DND-41 (cell line): ENCODE results near the gene SFSWAP.

ENCODE experiments used
- ATAC-seq: fragments of 200-7000 bp; cut with Tn5 transposase; 3 replicates; pipeline ENCODE4 v1.9.1; 2021; ENCODE audit warnings: low read depth; ENCODE audit not compliant: insufficient read depth
- DNase-seq: peaks from one replicate; pipeline ENCODE4 v3.0.0-alpha.2; 2020
- H2AFZ ChIP-seq: 2 replicates; pipeline ENCODE4 v1.6.0; 2012; ENCODE audit warnings: low read depth, low read length
- H3K27ac ChIP-seq: 2 replicates; pipeline ENCODE4 v1.5.1; 2012; ENCODE audit warnings: low read length, inconsistent platforms
- H3K27me3 ChIP-seq: fragments of 200-600 bp; sonication (generic); 2 replicates; pipeline ENCODE4 v1.6.0; 2012; ENCODE audit warnings: low read length, mild to moderate bottlenecking, inconsistent platforms; ENCODE audit not compliant: insufficient read depth, poor library complexity
- H3K36me3 ChIP-seq: 2 replicates; pipeline ENCODE4 v1.5.1; 2012; ENCODE audit warnings: low read length, inconsistent platforms; ENCODE audit not compliant: insufficient read depth
- H3K4me1 ChIP-seq: 2 replicates; pipeline ENCODE4 v1.5.1; 2012; ENCODE audit warnings: mild to moderate bottlenecking, low read length; ENCODE audit not compliant: insufficient read depth
- H3K4me2 ChIP-seq: 2 replicates; pipeline ENCODE4 v1.6.0; 2012; ENCODE audit warnings: mild to moderate bottlenecking, moderate library complexity, low read length, inconsistent platforms; ENCODE audit not compliant: insufficient read depth
- H3K4me3 ChIP-seq, 2 experiments: fragments of 200-600 bp in 1 of 2; shearing (Covaris generic) in 1 of 2; 2 replicates each; pipeline ENCODE4 v1.5.1; 2012 to 2016; ENCODE audit warnings: inconsistent platforms in 2 of 2, low read length in 2 of 2, mild to moderate bottlenecking in 2 of 2, low read depth in 1 of 2, moderate library complexity in 1 of 2
- H3K79me2 ChIP-seq: 2 replicates; pipeline ENCODE4 v1.6.0; 2012; ENCODE audit warnings: low read length, inconsistent platforms; ENCODE audit not compliant: insufficient read depth
- H3K9ac ChIP-seq: 2 replicates; pipeline ENCODE4 v1.6.0; 2012; ENCODE audit warnings: low read depth, mild to moderate bottlenecking, inconsistent platforms, low read length, moderate library complexity
- H3K9me3 ChIP-seq: 2 replicates; pipeline ENCODE4 v1.5.1; 2012; ENCODE audit warnings: low read length, moderate library complexity, mild to moderate bottlenecking, inconsistent platforms; ENCODE audit not compliant: insufficient read depth, severe bottlenecking
- H4K20me1 ChIP-seq: 2 replicates; pipeline ENCODE4 v1.6.0; 2012; ENCODE audit warnings: low read length; ENCODE audit not compliant: insufficient read depth
- EZH2 ChIP-seq: IDR thresholded peaks from 3 replicates; pipeline ENCODE4 v1.6.1; 2012; ENCODE audit warnings: borderline replicate concordance, low read depth, mild to moderate bottlenecking, moderate library complexity, low read length, inconsistent platforms; ENCODE audit not compliant: severe bottlenecking
- TF ChIP-seq, protein P1 (sequence below): IDR thresholded peaks from 2 replicates; pipeline ENCODE4 v1.5.1; 2012; ENCODE audit warnings: borderline replicate concordance, low read length, moderate library complexity, mild to moderate bottlenecking; ENCODE audit not compliant: poor library complexity, severe bottlenecking; ENCODE audit errors: extremely low read depth

SFSWAP gene

DNA sequence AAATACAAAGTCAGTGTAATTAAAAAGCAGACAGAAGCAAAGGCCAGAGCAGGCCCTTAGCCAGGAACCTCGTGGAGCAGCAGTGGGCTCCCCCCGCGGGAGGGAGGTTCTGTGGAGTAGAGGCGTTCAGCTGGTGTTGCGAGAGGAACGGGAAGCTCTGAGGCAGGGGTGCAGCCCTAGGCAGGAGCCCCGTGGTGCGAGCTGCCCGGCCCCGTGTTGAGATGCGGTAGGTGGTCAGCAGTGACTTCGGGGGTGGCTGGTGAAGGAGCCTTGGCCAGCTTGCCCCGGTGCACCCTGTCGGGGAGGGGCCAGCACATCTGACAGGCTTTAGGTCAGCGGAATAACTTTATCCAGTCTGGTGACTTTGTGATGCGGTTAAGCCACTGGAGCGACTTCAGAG is 46.2 kb downstream of the SFSWAP start:
- Histone ChIP-seq H2AFZ (no peak overlapping the region), H3K36me3 (peaks cover 85% of the 10 kb centered on the region), H3K9ac (no peak overlapping the region), H3K27me3 (no peaks in the 10 kb centered on the region), H3K9me3 (no peaks in the 10 kb centered on the region), H3K79me2 (peaks cover 8% of the 10 kb centered on the region; the same call in 1 of the 2 replicates), H3K27ac (no peak overlapping the region), H3K4me3 (no peak overlapping the region), H4K20me1 (peaks cover 22% of the 10 kb centered on the region), H3K4me2 (no peak overlapping the region), H3K4me1 (no peaks in the 10 kb centered on the region)
- no peak for TF ChIP-seq EZH2
- TF ChIP-seq, protein P1, sequence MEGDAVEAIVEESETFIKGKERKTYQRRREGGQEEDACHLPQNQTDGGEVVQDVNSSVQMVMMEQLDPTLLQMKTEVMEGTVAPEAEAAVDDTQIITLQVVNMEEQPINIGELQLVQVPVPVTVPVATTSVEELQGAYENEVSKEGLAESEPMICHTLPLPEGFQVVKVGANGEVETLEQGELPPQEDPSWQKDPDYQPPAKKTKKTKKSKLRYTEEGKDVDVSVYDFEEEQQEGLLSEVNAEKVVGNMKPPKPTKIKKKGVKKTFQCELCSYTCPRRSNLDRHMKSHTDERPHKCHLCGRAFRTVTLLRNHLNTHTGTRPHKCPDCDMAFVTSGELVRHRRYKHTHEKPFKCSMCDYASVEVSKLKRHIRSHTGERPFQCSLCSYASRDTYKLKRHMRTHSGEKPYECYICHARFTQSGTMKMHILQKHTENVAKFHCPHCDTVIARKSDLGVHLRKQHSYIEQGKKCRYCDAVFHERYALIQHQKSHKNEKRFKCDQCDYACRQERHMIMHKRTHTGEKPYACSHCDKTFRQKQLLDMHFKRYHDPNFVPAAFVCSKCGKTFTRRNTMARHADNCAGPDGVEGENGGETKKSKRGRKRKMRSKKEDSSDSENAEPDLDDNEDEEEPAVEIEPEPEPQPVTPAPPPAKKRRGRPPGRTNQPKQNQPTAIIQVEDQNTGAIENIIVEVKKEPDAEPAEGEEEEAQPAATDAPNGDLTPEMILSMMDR = no peak
- ATAC-seq = no peak
- DNase-seq = no peak

DNA sequence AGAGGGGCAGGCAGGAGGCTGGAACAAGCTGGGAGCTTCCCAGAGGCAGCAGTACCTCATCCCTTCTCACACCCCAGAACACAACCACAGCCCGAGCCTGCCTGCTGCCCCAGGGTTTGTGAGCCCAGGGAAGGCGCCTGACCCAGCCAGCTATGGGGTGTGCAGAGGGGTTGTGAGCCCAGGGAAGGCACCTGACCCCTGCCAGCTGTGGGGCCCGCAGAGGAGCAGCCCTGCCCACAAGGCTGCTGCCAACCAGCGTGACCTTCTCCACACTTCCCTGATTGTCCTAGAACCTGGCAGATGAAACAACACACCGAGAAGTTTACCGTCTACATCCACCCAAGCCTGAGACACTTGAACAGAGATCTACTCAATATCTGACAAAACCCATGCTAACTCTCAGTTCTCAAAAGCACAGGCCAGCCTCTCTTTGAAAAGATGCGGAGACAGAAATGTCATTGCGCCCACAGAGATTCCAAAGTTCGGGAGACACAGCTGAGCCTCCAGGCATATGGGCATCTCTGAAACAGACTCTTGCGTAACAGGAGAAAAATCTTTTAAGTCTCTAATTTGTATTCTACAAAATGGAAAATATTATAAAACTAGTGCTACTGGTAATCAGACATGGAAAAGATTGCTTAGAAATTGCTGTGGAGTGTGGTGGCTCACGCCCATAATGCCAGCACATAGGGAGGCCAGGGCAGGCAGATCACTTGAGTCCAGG is 47.3 kb downstream of the SFSWAP start:
- no peak overlapping the region for H3K4me3 ChIP-seq
- H4K20me1 ChIP-seq = peaks cover 15% of the 10 kb centered on the region
- ATAC-seq (no peak), DNase-seq (no peak)
- H3K36me3 ChIP-seq = peaks cover 80% of the 10 kb centered on the region
- H3K27ac ChIP-seq = no peak overlapping the region
- TF ChIP-seq, protein P1 = no peak
- no peak for TF ChIP-seq EZH2
- no peak overlapping the region for H3K4me2 ChIP-seq
- H3K27me3 ChIP-seq = no peaks in the 10 kb centered on the region
- no peaks in the 10 kb centered on the region for H3K9me3 ChIP-seq
- H3K79me2 ChIP-seq = 0 out of 2 replicates have a peak, but pooled peaks cover 4% of the 10 kb centered on the region
- no peak overlapping the region for H2AFZ ChIP-seq
- H3K9ac ChIP-seq = no peak overlapping the region
- H3K4me1 ChIP-seq = no peaks in the 10 kb centered on the region

DNA sequence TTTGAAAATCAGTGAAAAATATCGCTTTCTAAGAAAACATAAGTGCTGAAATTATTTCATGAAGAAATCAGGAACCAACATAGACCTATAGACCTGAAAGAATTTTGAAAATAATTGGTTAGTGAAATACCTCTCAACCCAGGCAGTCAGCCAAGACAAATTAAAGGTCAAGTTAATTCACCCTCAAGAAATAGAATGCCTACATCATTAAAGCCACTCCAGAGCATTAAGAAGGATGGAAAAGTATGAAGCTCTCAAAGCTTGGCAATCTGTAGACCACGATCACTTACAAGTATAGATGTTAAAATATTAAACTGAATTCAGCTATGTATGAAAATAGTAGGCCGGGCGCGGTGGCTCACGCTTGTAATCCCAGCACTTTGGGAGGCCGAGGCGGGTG is 48.3 kb downstream of the SFSWAP start:
- no peaks in the 10 kb centered on the region for H3K27me3 ChIP-seq
- H3K36me3 ChIP-seq = peaks cover 80% of the 10 kb centered on the region
- TF ChIP-seq, protein P1 = no peak
- TF ChIP-seq EZH2 = no peak
- no peaks in the 10 kb centered on the region for H3K4me1 ChIP-seq
- H3K9me3 ChIP-seq = no peaks in the 10 kb centered on the region
- H3K27ac ChIP-seq = no peak overlapping the region
- no peak overlapping the region for H3K4me3 ChIP-seq
- H3K9ac ChIP-seq = no peak overlapping the region
- H2AFZ ChIP-seq = no peak overlapping the region
- ATAC-seq = no peak
- H4K20me1 ChIP-seq = peaks cover 10% of the 10 kb centered on the region; the same call in 1 of the 2 replicates
- DNase-seq = no peak
- no peak overlapping the region for H3K4me2 ChIP-seq
- H3K79me2 ChIP-seq = 0 out of 2 replicates have a peak, but pooled peaks cover 4% of the 10 kb centered on the region
